Mesothelial cell of epicardium (in vitro differentiated cells): ENCODE data around the gene CCL2. TPM values are rescaled to one million over a fixed set of nuclear protein-coding genes. Genes with fewer than 3 reads are reported as not detected.

Experiments used
- DNase-seq, 2 experiments: peaks; one replicate each; pipeline ENCODE4 v3.0.0; 2021; ENCODE audit warnings: low spot score in 2 of 2; ENCODE audit not compliant: unreplicated experiment in 2 of 2
- H3K27ac Mint-ChIP-seq: 2 replicates; pipeline ENCODE4 v1.8.0; 2021; ENCODE audit warnings: mixed read lengths
- H3K27me3 Mint-ChIP-seq: 2 replicates; pipeline ENCODE4 v1.8.0; 2021; ENCODE audit warnings: low read depth, mixed read lengths
- H3K36me3 Mint-ChIP-seq: 2 replicates; pipeline ENCODE4 v1.8.0; 2021; ENCODE audit warnings: mixed read lengths
- H3K4me1 Mint-ChIP-seq: 2 replicates; pipeline ENCODE4 v1.8.0; 2021; ENCODE audit warnings: mixed read lengths
- H3K4me3 Mint-ChIP-seq: 2 replicates; pipeline ENCODE4 v1.8.0; 2021; ENCODE audit warnings: mild to moderate bottlenecking, moderate library complexity, mixed read lengths
- H3K9me3 Mint-ChIP-seq: 2 replicates; pipeline ENCODE4 v1.8.0; 2021; ENCODE audit warnings: mixed read lengths
- CTCF ChIP-seq: fragments of 200-600 bp; sonication (generic); IDR thresholded peaks from one replicate; pipeline ENCODE4 v1.5.0; 2021; ENCODE audit warnings: antibody characterized with exemption; ENCODE audit not compliant: unreplicated experiment
- total RNA-seq: library from RNA; stranded (reverse); gene quantifications from 3 replicates; pipeline ENCODE4 v1.2.1, GENCODE V29; 2021

The CCL2 gene
- total RNA-seq, 1 donor from 2014 or later, result 53.5 TPM

DNA sequence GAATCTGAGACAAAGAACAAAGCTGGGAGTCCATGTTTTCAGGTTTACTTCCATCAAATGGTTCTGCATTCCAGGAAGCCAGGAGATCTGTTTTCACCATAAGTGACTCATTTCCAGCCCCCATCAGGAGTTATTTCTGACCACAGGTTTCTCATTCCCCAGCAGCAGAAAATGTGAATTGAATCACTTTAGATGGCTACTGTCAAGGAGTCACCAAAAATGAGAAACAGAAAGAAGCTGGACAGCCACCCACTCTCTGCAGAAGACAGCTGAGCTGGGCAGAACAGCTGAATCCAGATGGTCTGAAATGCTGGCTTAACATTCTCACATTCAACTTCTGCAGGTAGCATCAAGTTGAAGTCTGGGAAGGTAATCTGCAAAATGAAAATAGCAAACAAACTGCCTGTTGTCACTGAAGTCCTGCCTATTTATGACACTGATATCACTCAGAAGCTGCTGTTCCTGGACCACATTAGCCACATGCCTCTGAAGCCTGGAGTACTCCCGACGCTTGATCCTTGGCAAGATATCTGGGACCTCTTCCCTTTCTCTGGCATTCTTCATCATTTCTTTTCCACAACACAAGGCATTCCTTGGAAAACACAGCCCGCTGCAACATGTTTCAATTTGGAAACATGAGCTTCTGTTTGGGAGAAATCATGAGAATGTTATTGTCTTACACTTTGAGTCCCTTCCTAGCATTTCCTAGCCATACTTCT is 45.7 kb downstream of the CCL2 start:
- Mint-ChIP-seq H3K36me3 (no peaks in the 10 kb centered on the region), H3K9me3 (no peaks in the 10 kb centered on the region), H3K4me1 (peaks cover 5% of the 10 kb centered on the region), H3K27me3 (peaks cover 2% of the 10 kb centered on the region), H3K27ac (no peak overlapping the region), H3K4me3 (no peak overlapping the region)
- DNase-seq, result no peak
- no peak for TF ChIP-seq CTCF

- Mint-ChIP-seq H3K9me3 (no peaks in the 10 kb centered on the region), H3K27me3 (peaks cover 8% of the 10 kb centered on the region), H3K4me1 (peaks cover 5% of the 10 kb centered on the region), H3K4me3 (no peak overlapping the region), H3K36me3 (no peaks in the 10 kb centered on the region), H3K27ac (no peak overlapping the region)
- TF ChIP-seq CTCF, result no peak
- no peak for DNase-seq
These were observed 46.9 kb downstream of the CCL2 start for GRCh38 chr17:34301986-34302385.

- TF ChIP-seq CTCF, result no peak
- H3K9me3 Mint-ChIP-seq, result no peaks in the 10 kb centered on the region
- H3K36me3 Mint-ChIP-seq, result no peaks in the 10 kb centered on the region
- H3K4me3 Mint-ChIP-seq, result no peak overlapping the region
- DNase-seq, result no peak
- peaks cover 14% of the 10 kb centered on the region for H3K27me3 Mint-ChIP-seq
- peaks cover 5% of the 10 kb centered on the region for H3K4me1 Mint-ChIP-seq
- no peak overlapping the region for H3K27ac Mint-ChIP-seq
These were observed 47.6 kb downstream of the CCL2 start for GRCh38 chr17:34302636-34303035.

DNA sequence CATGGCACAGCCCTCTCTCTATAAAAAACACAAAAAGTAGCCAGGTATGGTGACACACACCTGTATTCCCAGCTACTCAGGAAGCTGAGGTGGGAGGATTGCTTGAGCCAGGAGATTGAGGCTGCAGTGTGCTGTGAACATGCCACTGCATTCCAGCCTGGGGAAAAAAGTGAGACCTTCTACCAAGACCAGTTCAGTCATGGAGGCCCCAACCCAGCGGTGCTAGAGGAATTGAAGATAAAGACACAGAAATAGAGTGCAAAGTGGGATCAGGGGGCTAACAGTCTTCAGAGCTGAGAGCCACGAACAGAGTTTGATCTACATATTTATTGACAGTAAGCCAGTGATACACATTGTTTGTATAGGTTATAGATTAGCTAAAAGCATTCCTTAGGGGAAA is 48.5 kb downstream of the CCL2 start:
- H3K9me3 Mint-ChIP-seq, result no peaks in the 10 kb centered on the region

GRCh38 chr17:34305061-34305460 is 50.0 kb downstream of the CCL2 start:
- Mint-ChIP-seq H3K4me1 (no peaks in the 10 kb centered on the region), H3K4me3 (no peak overlapping the region), H3K9me3 (no peaks in the 10 kb centered on the region), H3K27ac (no peak overlapping the region), H3K36me3 (no peaks in the 10 kb centered on the region), H3K27me3 (peaks cover 24% of the 10 kb centered on the region)
- no peak for TF ChIP-seq CTCF
- DNase-seq, result no peak

More for the DNA sequence above, 48.5 kb downstream of the CCL2 start:
- DNase-seq, result no peak
- H3K27me3 Mint-ChIP-seq, result peaks cover 20% of the 10 kb centered on the region
- peaks cover under 1% of the 10 kb centered on the region for H3K4me1 Mint-ChIP-seq
- no peaks in the 10 kb centered on the region for H3K36me3 Mint-ChIP-seq
- H3K4me3 Mint-ChIP-seq, result no peak overlapping the region
- no peak for TF ChIP-seq CTCF
- H3K27ac Mint-ChIP-seq, result no peak overlapping the region
